WI38 (cell line): Measurements from ENCODE around the gene FSTL1.

Experiments
- H3K4me3 ChIP-seq: 2 replicates; pipeline ENCODE4 v1.5.1; 2011; ENCODE audit warnings: low read depth, mild to moderate bottlenecking, control low read depth, low read length
- TF ChIP-seq, protein P1 (sequence below): IDR thresholded peaks from 2 replicates; pipeline ENCODE4 v1.5.1; 2012; ENCODE audit warnings: low read depth, mild to moderate bottlenecking, control low read depth, low read length

Gene FSTL1

GRCh38 chr3:120433662-120434331 is 17.0 kb downstream of the FSTL1 start:
- TF ChIP-seq, protein P1, sequence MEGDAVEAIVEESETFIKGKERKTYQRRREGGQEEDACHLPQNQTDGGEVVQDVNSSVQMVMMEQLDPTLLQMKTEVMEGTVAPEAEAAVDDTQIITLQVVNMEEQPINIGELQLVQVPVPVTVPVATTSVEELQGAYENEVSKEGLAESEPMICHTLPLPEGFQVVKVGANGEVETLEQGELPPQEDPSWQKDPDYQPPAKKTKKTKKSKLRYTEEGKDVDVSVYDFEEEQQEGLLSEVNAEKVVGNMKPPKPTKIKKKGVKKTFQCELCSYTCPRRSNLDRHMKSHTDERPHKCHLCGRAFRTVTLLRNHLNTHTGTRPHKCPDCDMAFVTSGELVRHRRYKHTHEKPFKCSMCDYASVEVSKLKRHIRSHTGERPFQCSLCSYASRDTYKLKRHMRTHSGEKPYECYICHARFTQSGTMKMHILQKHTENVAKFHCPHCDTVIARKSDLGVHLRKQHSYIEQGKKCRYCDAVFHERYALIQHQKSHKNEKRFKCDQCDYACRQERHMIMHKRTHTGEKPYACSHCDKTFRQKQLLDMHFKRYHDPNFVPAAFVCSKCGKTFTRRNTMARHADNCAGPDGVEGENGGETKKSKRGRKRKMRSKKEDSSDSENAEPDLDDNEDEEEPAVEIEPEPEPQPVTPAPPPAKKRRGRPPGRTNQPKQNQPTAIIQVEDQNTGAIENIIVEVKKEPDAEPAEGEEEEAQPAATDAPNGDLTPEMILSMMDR = no peak
- no peak overlapping the region for H3K4me3 ChIP-seq

DNA sequence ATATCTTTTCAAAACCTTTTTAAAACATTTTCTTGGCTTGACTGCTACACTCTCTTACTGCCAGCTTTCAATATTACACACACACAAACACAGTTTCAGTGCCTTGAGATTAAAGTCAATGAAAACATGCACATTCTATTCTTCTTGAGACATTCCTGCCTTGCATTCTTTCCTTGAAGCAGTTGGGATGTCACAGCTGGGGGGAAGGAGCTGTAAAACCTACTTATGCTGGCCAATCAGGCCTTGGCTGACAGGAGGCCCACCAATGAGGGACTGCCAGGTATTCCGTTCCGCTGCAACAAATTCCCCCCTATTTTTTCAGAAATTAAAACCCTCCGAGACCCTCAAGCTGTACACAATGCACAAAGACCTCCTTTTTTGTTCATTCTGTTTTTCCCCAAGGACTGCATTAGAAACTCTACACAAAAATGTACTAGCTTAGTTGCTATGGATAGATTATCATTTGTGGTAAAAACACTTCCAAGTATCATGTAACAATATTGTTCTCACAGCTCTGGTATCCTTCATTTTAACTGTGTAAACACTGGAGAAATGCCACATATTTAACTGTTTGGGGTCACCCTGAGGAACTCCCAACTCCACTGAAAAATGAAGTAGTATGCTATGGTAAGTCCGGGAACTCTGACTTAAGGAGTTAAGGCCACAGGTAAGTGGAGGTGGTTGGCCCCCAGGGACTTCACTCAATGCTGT is 18.5 kb downstream of the FSTL1 start:
- no peak overlapping the region for H3K4me3 ChIP-seq
- TF ChIP-seq, protein P1 = no peak

GRCh38 chr3:120429921-120430361 is 20.9 kb downstream of the FSTL1 start:
- no peak overlapping the region for H3K4me3 ChIP-seq
- TF ChIP-seq, protein P1 = no peak

- TF ChIP-seq, protein P1 = no peak
- H3K4me3 ChIP-seq = no peak overlapping the region
Measured at GRCh38 chr3:120428924-120429323, 21.9 kb downstream of the FSTL1 start.

DNA sequence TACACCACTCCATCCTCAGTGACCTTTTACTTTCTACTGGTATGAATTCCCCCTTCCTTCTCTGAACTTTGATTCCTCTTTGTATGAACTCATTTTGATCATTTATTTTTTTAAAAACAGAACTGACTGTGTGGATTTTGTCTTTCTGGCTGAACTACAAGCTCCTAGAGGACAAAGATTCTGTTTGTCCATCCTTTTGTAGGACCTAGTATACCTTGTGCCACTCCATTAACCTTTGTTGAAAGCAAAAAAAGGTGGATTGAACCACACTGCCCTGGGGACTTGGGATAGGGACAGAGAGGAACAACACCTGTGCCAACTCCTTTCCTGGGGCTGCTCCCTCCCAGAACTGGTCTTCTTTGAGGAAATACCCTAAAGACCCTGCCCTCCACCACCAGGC is 23.6 kb downstream of the FSTL1 start:
- TF ChIP-seq, protein P1 = no peak

GRCh38 chr3:120425572-120426250 is 25.1 kb downstream of the FSTL1 start:
- H3K4me3 ChIP-seq = no peak overlapping the region
- TF ChIP-seq, protein P1 = no peak

More for the DNA sequence above, 23.6 kb downstream of the FSTL1 start:
- no peak overlapping the region for H3K4me3 ChIP-seq

DNA sequence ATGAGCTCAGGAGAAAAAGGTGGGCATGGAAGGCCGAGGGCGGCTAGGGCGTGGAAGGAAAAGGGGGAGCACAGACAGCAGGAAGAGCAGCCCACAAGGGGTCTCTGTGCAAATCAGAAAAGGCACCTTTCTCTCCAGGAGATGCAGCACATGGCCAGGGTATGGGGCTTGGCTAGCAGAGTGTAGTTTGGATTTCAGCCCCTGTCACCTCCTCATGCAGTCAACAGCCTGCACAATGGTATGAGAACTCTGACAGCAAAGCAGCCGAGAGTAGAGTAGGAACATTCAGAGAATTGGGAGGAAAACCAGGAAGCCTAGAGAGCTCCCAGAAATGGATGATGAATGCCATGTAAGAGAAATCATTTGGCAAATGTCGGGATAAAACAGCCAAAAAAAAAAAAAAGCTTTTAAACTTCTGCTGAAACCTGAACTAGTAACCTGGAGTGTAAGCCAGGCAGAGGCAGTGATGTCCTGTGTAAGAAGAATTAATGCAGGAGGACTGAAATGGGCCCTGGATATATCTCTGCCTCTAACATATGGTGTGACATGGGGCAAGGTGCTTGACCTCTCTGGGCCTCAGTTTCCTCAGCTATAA is 25.7 kb downstream of the FSTL1 start:
- H3K4me3 ChIP-seq = no peak overlapping the region
- TF ChIP-seq, protein P1 = no peak
